ENCODE measurements around the gene NAV3.
"Not testable (repeated sequence)": the region's sequence is repeated elsewhere in the genome, so short reads cannot be mapped to it uniquely, and the experiment has no call there.

NAV3 gene

DNA sequence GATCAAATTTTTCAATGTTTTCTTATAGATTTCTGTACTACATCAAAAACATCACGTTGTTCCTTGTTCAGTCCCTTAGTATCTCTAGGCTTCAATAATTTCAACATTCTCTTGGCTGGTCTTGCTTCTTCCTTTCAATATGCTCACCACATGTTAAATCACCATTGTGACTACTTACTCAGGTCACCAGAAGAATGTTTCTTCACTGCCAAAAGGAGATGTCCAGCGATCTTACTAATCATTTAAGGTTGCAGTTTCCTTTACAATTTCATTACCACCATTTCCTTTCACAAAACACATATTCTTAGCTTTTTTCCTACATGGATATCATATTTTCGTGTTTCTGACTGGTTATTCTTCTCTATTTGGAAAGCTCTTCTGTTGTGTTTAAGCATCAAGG, 363.8 kb downstream of the NAV3 start:
- DNase-seq, result no peak

DNA sequence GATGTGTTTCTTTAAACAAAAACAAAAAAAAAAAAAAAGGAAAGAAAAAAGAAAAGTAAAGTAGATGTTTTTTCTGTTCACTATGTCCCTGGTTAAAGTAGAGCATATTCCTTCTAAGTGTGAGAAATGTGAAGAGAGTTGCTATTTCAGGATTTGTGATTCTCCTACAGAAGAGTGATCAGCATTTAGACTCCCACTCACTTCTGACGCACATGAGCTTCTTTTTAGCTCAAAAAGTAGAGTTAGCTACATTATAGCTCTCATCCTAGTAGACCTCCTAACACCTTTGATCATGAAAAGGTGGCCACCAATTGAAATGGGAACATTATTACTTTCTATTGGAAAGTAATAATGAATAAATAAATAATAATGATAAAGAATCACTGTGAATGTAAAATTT, 368.2 kb downstream of the NAV3 start:
- no peak for DNase-seq

DNA sequence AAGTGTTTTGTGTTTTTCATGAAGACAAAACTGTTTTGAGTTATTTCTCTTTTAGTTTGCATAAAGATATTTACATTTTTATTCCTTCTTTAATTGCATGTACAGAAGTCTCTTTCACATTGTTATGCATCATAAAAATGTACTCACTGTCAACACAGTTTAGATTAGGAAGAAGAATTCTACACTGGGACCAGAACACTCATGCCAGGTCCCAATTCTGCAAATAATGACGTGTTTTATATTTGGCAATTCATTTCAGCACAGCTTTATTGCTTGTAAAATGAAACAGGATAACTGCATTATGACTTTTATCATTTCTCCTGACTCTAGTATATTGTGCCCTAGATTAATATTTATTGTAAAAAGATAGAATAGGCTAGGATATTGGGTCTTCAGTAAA, 369.2 kb downstream of the NAV3 start:
- no peak for DNase-seq

DNA sequence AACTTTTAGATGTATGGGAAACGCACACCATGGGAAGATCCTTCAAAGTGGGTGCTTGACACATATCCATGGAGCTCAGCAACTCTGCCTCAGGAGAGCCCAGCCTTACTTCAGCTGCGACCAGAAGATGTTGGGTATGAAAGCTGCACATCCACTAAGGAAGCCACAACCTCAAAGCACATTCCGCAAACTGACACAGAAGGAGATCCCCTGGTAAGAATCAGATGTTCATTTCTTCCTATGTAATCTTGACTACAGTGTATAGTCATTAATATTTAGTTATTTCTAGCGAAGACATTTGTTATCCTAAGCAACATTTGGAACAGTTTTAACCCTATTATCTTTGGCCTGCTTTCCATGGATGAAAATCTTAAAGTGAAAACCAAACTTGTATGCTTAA, 374.2 kb downstream of the NAV3 start:
- DNase-seq, result no peak

- DNase-seq, result no peak
Observed at GRCh38 chr12:78208092-78208491, 377.4 kb downstream of the NAV3 start.

DNA sequence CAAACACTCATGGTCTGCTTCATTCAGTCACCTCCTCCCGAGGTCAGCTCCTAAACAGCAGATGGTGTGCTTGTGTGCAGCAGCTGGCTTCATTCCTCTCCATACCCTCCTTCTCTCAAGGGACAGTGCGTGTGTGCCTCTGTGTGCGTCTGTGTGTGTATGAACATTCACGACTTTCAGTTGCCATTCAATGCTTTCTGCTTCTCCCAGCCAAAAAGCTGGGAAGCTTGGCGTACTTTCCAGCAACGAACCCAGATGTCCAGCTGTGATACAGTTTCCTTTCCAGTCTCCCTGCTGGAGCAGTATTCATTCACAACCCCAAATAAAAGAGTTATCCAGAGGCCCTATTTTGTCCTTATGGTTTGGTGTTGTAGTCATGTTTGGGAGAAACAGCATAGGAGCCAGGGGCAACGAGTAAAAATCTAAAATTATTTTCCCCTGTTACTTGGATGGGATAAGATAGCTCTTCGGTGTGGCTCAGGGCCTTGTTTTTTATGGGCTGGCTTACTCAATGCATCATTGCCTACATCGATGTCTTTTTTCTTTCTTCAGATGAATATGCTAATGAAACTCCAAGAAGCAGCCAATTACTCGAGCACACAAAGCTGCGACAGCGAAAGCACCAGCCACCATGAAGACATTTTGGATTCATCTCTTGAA, 379.3 kb downstream of the NAV3 start:
- DNase-seq, result no peak

GRCh38 chr12:78210506-78210860, 379.8 kb downstream of the NAV3 start:
- no peak for DNase-seq

GRCh38 chr12:78210894-78211302, 380.2 kb downstream of the NAV3 start:
- no peak for DNase-seq

DNA sequence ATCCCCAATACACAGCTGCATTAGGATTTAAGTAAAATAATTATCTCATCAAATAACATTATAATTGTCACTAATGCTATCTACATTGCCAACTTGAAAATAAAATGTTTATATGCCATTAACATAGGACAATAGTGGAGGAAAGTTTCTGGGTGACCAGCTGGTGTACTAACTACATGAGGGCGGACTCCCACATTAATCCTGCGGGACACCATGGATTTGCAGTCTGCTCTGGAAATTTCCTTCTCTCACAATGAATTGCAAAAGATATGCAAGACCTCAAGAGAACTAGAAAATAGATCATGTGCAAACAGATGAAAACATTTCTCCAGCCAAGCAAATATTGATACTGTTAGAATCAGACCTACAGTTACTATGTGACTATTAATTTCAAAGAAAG, 390.1 kb downstream of the NAV3 start:
- DNase-seq, result no peak

- DNase-seq, result no peak
Observed at GRCh38 chr12:78224154-78224553, 393.5 kb downstream of the NAV3 start.

GRCh38 chr12:78226763-78227162, 396.1 kb downstream of the NAV3 start:
- DNase-seq, result no peak

GRCh38 chr12:78229591-78230101, 399.0 kb downstream of the NAV3 start:
- DNase-seq, result no peak

DNA sequence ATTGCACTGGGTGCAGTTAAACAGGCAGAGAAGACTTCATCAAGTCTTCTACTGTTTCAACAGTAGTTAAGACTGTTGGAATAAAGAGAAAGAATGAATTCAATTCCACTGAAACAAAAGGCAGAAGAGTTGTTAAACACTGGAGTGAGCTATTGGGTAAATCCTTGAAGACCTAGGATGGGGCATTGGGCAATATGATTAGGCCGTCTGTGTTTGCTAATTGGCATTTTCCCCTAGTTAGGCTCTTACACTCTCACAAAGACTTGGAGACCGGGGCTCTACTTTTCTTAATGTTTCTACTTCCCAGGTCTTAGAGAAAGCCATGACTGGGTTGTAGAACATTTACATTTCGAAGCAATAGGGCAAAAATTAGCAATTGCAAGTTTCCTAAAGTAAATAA, 402.1 kb downstream of the NAV3 start:
- DNase-seq, result no peak

DNA sequence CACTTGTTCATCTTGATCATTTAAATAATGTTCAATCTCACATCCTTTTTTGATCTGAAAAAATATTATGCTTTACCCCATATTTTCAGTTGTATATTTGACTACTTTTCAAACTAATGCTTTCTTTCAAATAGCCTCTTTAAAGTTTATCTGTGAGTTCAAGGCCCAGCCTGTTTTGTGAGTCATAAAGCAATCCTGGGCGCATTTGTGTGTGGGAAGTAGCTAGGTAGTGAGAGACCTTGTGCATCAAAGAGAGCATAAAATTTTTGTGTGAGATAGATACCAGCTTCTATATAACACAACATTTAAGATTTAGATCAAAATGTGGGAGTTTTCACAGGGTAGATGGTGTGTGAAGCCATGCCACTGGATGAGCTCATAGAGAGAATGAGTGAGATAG, 405.6 kb downstream of the NAV3 start:
- DNase-seq, result no peak

- no peak for DNase-seq
Observed at GRCh38 chr12:78239544-78239943, 408.9 kb downstream of the NAV3 start.

DNA sequence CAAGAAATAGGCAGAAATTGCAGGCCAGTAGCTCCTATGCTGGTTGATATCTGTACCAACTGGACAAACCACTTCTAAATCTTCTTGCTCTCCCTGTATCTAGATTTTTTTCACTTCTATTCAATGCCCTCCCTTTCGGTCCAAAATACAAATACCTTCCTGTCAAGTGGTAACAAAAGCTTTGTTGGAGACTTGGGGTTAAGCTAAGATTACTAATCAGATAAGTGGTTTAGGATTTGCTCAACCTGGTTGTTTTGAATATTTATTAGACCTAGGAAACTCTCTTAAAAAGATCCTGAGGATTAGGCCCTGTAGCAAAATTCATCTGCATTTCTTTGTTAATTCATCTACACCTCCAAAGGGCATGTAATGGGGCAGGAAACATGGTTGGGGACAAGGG, 410.1 kb downstream of the NAV3 start:
- DNase-seq, result no peak

GRCh38 chr12:78241446-78241845, 410.8 kb downstream of the NAV3 start:
- DNase-seq, result no peak

GRCh38 chr12:78244916-78245507, 414.3 kb downstream of the NAV3 start:
- DNase-seq, result no peak

GRCh38 chr12:78248321-78248720, 417.6 kb downstream of the NAV3 start:
- no peak for DNase-seq

DNA sequence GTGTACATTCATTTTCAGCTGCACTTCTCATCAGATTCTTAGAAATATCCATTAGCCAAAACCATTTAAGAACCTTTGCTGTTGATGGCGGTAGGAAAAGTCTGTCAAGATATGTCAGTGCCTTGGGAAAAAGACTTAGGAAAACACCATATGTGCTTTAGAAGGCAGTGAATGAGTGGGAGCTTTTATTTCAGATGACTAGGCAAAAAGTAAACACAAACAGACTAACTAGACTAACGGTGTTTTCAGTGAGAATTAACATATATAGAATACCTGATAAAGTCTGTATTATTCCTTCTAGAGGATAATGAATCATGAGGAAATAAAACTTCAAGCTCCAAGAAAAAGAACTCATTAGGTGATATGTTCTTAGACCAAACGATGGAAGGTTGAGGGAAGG, 418.9 kb downstream of the NAV3 start:
- DNase-seq, result no peak

- not testable (repeated sequence) for DNase-seq
Observed at GRCh38 chr12:78257662-78258061, 427.0 kb downstream of the NAV3 start.

GRCh38 chr12:78260976-78261375, 430.3 kb downstream of the NAV3 start:
- DNase-seq, result no peak

GRCh38 chr12:78261901-78262300, 431.2 kb downstream of the NAV3 start:
- no peak for DNase-seq
